Right atrium auricular region (tissue), 2 donors: Measurements from ENCODE around the gene ALMS1. TPM values are rescaled to one million over a fixed set of nuclear protein-coding genes. Genes with fewer than 3 reads are reported as not detected.
"Not testable (repeated sequence)": the region's sequence is repeated elsewhere in the genome, so short reads cannot be mapped to it uniquely, and the experiment has no call there.

Source experiments
- DNase-seq: peaks from one replicate; pipeline ENCODE4 v3.0.0-alpha.2; 2019; ENCODE audit warnings: low spot score
- H3K27ac ChIP-seq, 2 donors: fragments of 200-600 bp; sonication (generic); 1 replicate in 1 of 2; 2 replicates in 1 of 2; pipeline ENCODE4 v1.5.1; 2016 to 2019
- H3K27me3 ChIP-seq, 2 donors: fragments of 200-600 bp; sonication (generic); one replicate each; pipeline versions ENCODE4 v1.5.1 to v1.6.0; 2017 to 2019
- H3K36me3 ChIP-seq: fragments of 200-600 bp; sonication (generic); one replicate; pipeline ENCODE4 v1.5.1; 2016
- H3K4me1 ChIP-seq, 2 donors: fragments of 200-600 bp; sonication (generic); one replicate each; pipeline versions ENCODE4 v1.5.1 to v1.6.0; 2017 to 2019
- H3K4me3 ChIP-seq, 2 donors: fragments of 200-600 bp; sonication (generic); 1 replicate in 1 of 2; 2 replicates in 1 of 2; pipeline ENCODE4 v1.5.1; 2017 to 2019; ENCODE audit warnings: mild to moderate bottlenecking in 1 of 2, moderate library complexity in 1 of 2
- H3K9me3 ChIP-seq, 2 donors: fragments of 200-600 bp; sonication (generic); one replicate each; pipeline ENCODE4 v1.5.1; 2019
- total RNA-seq, 2 donors: library from RNA; depleted of rRNA; stranded (reverse); fragments of >200 nt; gene quantifications; one replicate each; pipeline ENCODE4 v1.1.0, GENCODE V29; 2016
- TF ChIP-seq, protein P1 (sequence below), 2 donors: fragments of 200-600 bp; sonication (generic); IDR thresholded peaks; one replicate each; pipeline ENCODE4 v1.5.1; 2019; ENCODE audit warnings: antibody characterized with exemption in 2 of 2

Gene ALMS1
- total RNA-seq, 2 donors from 2014 or later: 8.7 to 14.9 TPM

DNA sequence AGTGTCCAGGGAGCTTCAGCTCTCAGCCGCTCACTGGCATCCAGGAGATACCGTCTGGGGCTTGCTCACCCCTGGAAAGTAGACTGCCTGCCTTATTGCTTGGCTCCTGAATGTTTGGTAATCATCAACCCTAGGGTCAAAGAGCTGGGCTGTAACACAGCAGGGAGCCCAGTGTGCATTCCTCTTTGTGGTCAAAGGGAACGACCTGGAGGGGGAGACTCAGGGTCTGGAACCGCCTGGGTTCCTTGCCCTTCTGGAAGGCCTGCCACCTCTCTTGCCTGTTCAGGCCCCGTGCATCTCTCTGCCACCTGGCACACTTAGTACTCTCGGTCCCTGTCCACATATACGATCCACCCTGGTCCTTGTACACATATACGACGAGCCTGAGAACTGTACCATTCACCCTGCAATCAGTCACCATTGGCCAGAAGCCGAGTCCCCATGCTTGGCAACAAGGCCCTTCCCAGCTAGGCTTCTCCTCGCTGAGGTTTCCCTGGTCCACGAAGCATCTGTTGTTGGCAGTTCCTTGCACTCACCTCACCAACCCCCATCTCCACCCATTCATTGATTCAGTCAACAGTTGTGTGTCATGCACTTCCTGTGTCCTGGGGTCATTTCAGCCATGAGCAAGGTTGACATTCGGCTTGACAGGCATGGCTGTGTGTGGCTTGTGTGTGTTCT is 256.8 kb downstream of the ALMS1 start, which contains the start of gene NAT8:
TSS of gene NAT8 (minus strand) at position 85 of the 681 bp plus-strand sequence. CDS start 794 bp downstream, outside the sequence.
- DNase-seq: no peak
- TF ChIP-seq, protein P1, sequence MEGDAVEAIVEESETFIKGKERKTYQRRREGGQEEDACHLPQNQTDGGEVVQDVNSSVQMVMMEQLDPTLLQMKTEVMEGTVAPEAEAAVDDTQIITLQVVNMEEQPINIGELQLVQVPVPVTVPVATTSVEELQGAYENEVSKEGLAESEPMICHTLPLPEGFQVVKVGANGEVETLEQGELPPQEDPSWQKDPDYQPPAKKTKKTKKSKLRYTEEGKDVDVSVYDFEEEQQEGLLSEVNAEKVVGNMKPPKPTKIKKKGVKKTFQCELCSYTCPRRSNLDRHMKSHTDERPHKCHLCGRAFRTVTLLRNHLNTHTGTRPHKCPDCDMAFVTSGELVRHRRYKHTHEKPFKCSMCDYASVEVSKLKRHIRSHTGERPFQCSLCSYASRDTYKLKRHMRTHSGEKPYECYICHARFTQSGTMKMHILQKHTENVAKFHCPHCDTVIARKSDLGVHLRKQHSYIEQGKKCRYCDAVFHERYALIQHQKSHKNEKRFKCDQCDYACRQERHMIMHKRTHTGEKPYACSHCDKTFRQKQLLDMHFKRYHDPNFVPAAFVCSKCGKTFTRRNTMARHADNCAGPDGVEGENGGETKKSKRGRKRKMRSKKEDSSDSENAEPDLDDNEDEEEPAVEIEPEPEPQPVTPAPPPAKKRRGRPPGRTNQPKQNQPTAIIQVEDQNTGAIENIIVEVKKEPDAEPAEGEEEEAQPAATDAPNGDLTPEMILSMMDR (IDR thresholded peaks at IDR 0.05): no peak
- H3K4me1 ChIP-seq: no peaks in the 10 kb centered on the region
- no peaks in the 10 kb centered on the region for H3K27me3 ChIP-seq
- no peaks in the 10 kb centered on the region for H3K36me3 ChIP-seq
- no peak within 1 kb of the TSS for H3K4me3 ChIP-seq
- H3K27ac ChIP-seq: no peak within 1 kb of the TSS
- no peaks in the 10 kb centered on the region for H3K9me3 ChIP-seq

- not testable (repeated sequence) for H3K4me1 ChIP-seq, DNase-seq, H3K27ac ChIP-seq, H3K9me3 ChIP-seq, H3K36me3 ChIP-seq, H3K27me3 ChIP-seq, H3K4me3 ChIP-seq
Measured at GRCh38 chr2:73647690-73648089, 262.1 kb downstream of the ALMS1 start.

GRCh38 chr2:73651591-73652230 is 266.1 kb downstream of the ALMS1 start:
- TF ChIP-seq, protein P1 (IDR thresholded peaks at IDR 0.05): no peak
- no peak overlapping the region for H3K27ac ChIP-seq
- no peak overlapping the region for H3K4me3 ChIP-seq
- no peaks in the 10 kb centered on the region for H3K36me3 ChIP-seq
- H3K4me1 ChIP-seq: no peaks in the 10 kb centered on the region
- no peak for DNase-seq
- no peaks in the 10 kb centered on the region for H3K9me3 ChIP-seq
- H3K27me3 ChIP-seq: no peaks in the 10 kb centered on the region

DNA sequence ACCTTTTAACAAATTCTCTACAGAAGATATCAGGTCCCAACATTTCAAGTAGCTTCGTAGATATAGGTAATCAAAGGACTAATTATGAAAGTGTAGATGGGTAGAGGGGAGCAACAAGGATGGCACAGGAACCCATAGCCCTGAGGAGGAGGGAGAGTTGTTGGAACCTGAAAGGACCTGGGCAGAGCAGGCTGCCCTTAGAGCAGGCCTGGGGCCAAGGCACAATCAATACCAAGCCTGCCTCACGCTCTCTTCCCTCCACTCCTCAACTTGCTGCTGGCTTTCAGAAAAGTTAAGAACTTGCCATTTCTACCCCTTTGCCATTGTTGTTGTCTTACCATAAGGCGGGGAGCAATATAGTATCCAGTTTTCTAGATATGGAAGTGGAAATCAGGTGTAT is 266.7 kb downstream of the ALMS1 start:
- Histone ChIP-seq H3K36me3 (no peaks in the 10 kb centered on the region), H3K4me1 (no peaks in the 10 kb centered on the region), H3K27me3 (no peaks in the 10 kb centered on the region), H3K4me3 (no peak overlapping the region), H3K9me3 (no peaks in the 10 kb centered on the region), H3K27ac (no peak overlapping the region)
- TF ChIP-seq, protein P1 (IDR thresholded peaks at IDR 0.05): no peak
- DNase-seq: no peak

DNA sequence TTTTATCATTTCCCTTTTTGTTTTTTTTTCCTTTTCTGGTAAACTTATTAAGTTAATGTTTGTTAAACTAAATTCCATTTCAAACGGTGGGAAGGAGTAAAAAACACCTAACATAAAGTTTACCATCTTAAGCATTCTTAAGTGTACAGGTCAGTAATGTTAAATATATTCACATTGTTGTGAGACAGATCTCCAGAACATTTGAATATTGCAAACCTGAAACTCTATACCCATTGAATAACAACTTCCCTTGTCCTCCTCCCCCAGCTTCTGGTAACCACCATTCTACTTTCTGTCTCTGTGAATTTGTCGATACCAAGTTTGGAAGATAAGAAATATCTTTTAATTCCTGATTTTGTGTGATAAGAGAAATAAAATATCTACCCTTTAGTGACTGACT is 268.5 kb downstream of the ALMS1 start:
- Histone ChIP-seq H3K27me3 (no peaks in the 10 kb centered on the region), H3K36me3 (no peaks in the 10 kb centered on the region), H3K27ac (no peak overlapping the region), H3K4me1 (no peaks in the 10 kb centered on the region), H3K9me3 (no peaks in the 10 kb centered on the region), H3K4me3 (no peak overlapping the region)
- TF ChIP-seq, protein P1 (IDR thresholded peaks at IDR 0.05): no peak
- no peak for DNase-seq

Other genes with a start within 250 kb of the ALMS1 start
- gene NOTO, start 183.3 kb upstream of the ALMS1 start, total RNA-seq: not detected
- 10 to 100 TPM; 11.4 to 12.5 TPM for gene SMYD5, start 171.6 kb upstream of the ALMS1 start, total RNA-seq
- gene PRADC1, start 152.6 kb upstream of the ALMS1 start, total RNA-seq: 100 to 1,000 TPM in 1 of 2 donors, 10 to 100 TPM in 1; 49.5 to 124 TPM
- gene CCT7, start 151.5 kb upstream of the ALMS1 start, total RNA-seq: 100 to 1,000 TPM; 154 to 191 TPM
- 1 to 10 TPM; 1.7 to 1.8 TPM for gene FBXO41, start 101.4 kb upstream of the ALMS1 start, total RNA-seq
- gene EGR4, start 92.3 kb upstream of the ALMS1 start, total RNA-seq: under 1 TPM in 1 of 2 donors, not detected in 1; 0.16 TPM